Fibroblast of the aortic adventitia (primary cell): ENCODE results near the gene BRAF. TPM values are rescaled to one million over a fixed set of nuclear protein-coding genes. Genes with fewer than 3 reads are reported as not detected.

Experiments
- DNase-seq: peaks from one replicate; pipeline ENCODE4 v3.0.0-alpha.2; 2010; ENCODE audit warnings: low read depth
- H3K4me3 ChIP-seq: 2 replicates; pipeline ENCODE4 v1.5.1; 2011; ENCODE audit warnings: low read depth, mild to moderate bottlenecking, control low read depth, low read length, moderate library complexity
- total RNA-seq: library from RNA; depleted of rRNA; stranded (reverse); fragments of >200 nt; gene quantifications from 2 replicates; pipeline ENCODE4 v1.2.3, GENCODE V29; 2012; ENCODE audit warnings: low replicate concordance
- TF ChIP-seq, protein P1 (sequence below): IDR thresholded peaks from 2 replicates; pipeline ENCODE4 v1.5.1; 2011; ENCODE audit warnings: mild to moderate bottlenecking, low read length, control low read depth, inconsistent platforms; ENCODE audit not compliant: insufficient read depth

Gene BRAF
- total RNA-seq, 1 donor = 29.9 TPM

DNA sequence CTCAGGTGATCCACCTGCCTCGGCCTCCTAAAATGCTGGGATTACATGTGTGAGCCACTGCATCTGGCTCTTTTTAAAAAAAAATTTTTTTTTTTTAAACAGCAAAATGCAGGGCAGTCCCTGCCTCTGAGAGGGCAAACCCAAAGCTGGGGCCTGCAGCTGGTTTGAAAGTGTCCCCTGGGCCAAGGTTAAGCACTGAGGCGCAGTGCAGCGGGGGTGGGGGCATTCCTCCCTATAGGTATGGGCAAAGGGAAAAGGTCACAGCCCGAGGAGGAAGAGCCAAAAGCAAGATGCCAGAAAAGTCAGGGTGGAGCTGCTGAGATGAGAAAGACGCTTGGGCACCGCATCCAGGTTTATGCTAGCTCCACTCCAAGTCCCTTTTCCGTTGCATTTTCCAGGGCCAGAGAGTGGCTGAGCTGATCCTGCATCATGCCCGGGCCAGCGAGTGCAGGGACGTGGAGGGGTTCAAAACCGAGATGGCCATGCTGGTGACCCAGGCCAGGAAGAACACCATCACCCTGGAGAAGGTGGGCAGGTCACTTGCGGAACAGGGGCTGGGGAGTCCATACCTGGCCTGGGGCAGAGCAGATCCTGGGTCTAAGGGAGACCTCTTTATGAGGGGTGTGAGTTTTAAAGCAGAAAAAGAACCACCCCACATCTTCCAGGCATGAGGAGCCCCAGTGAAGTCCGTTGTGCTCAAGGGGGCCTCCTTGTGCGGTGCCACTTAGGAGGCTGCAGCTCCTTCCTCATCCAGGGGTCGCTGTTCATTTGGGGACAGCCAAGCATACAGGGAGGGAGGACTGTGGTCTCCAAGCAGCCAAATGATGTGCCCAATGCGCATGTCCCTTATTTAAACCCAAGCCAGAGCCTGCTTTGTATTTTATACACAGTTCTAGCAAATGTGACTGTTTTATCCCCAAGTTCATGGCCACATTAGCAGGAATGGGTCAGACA is 235.3 kb downstream of the BRAF start:
- H3K4me3 ChIP-seq = no peak overlapping the region
- no peak for DNase-seq
- TF ChIP-seq, protein P1, sequence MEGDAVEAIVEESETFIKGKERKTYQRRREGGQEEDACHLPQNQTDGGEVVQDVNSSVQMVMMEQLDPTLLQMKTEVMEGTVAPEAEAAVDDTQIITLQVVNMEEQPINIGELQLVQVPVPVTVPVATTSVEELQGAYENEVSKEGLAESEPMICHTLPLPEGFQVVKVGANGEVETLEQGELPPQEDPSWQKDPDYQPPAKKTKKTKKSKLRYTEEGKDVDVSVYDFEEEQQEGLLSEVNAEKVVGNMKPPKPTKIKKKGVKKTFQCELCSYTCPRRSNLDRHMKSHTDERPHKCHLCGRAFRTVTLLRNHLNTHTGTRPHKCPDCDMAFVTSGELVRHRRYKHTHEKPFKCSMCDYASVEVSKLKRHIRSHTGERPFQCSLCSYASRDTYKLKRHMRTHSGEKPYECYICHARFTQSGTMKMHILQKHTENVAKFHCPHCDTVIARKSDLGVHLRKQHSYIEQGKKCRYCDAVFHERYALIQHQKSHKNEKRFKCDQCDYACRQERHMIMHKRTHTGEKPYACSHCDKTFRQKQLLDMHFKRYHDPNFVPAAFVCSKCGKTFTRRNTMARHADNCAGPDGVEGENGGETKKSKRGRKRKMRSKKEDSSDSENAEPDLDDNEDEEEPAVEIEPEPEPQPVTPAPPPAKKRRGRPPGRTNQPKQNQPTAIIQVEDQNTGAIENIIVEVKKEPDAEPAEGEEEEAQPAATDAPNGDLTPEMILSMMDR = no peak

- H3K4me3 ChIP-seq = no peak overlapping the region
- DNase-seq = no peak
- TF ChIP-seq, protein P1 = no peak
These were observed 236.4 kb downstream of the BRAF start for GRCh38 chr7:140688341-140688740.

DNA sequence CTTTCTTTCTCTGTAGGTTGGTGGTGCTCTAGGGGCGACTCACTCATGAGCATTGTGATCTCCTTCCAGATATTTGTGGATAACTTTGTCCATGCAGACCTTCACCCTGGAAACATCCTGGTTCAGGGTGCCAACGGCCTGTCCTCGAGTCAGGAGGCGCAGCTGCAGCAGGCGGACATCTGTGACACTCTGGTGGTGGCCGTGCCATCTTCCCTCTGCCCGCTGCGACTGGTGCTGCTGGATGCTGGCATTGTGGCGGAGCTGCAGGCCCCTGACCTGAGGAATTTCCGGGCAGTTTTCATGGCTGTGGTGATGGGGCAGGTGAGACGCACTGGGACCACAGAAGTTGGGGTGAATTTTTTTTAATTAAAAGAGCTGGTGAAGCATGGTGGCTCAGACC is 237.8 kb downstream of the BRAF start:
- DNase-seq = no peak
- H3K4me3 ChIP-seq = no peak overlapping the region
- TF ChIP-seq, protein P1 = no peak

DNA sequence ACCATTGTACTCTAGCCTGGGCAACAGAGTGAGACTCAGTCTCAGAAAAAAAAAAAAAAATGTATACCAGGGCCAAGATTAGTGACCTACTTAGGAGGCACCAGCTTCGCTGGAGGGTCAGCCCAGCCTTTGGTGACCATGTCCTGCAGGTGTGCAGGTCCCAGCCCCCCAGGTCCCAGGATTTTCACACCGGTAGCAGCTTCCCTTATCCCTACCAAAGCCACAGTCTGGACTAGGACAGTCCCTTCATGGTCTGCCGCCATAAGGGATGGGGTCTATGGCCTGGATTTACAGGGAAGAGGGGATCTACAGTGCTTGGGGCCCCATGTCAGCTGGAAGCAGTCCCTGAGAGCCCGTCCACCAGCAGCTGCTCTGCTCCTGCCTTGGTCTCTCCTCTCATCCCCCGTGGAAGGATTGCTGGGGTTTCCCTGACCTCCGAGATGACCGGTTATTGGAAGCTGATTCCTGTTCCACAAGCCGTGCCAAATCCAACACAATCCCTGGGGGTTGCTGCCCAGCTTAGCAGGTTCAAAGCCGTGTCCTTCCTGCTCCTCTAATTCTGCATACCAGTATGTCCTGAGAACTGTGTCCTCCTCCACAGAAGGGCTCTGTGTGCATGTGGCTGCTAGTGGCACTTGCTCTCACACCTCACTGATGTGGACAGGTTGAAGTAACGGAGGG is 239.2 kb downstream of the BRAF start:
- TF ChIP-seq, protein P1 = no peak
- no peak for DNase-seq
- no peak overlapping the region for H3K4me3 ChIP-seq

DNA sequence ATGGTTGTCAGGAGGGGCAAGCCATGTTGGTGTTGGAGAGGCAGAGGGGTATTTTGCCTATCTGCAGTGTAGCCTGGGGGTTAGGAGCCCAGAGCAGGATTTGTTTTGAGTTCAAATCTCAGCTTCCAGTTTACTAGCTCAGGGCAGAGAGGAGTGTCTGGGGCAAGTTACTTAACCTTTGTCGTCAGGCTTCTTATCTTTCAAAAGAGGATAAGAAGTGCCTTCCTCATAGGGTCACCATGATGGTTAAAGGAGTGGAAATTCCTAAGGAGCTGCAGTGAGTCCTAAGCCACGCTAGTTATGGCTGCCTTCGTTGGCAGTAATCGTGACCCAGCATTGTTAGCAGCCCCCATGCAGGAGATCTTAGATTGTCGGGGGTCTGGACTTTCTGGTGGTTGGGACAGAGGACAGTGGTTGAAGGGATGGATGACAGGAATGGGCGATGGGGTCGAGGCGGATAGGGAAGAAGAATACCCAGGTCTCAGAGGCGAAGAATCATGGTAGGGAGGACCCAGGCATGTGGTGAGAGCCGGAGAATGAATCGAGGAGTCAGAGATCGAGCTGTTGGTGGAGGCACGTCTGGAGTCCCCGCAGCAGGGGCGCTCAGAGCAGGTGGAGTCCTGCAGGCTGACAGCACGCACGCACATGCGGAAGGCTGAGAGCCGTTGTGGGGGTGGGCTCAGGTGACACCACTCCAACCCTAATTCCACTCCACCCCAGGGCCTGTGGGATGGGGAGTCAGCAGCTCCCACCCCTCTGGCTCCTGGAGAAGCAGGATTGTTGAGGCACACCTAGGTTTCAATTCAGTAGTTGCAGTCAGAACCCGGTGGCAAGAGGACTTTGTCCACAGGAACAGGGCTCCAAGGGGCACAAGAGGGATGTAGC is 240.4 kb downstream of the BRAF start:
- no peak overlapping the region for H3K4me3 ChIP-seq
- no peak for DNase-seq
- TF ChIP-seq, protein P1 = no peak

DNA sequence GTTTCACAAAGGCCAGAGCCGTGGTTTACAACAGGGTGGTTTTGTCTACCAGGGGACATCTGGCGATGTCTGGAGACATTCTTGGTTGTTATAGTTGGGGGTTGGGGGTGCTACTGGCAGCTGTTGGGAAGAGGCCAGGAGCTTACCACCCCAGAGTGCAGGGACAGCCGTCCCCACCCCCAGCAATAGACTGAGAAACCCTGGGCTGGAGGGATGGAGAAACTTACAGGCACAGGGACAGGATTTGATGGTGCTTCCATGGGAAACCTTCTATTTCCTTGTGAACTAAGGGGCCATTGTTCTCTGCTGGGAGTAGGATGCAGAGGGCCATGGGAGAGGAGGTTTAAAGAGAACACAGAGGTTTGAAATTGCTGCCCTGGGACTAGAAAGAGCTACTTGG is 241.1 kb downstream of the BRAF start:
- TF ChIP-seq, protein P1 = no peak
- DNase-seq = no peak
- H3K4me3 ChIP-seq = no peak overlapping the region
